Small intestine (tissue), 7 donors: Measurements from ENCODE around the gene CLDN17. TPM values are rescaled to one million over a fixed set of nuclear protein-coding genes. Genes with fewer than 3 reads are reported as not detected.

Experiments used
- DNase-seq, 2 donors: peaks; one replicate each; pipeline versions ENCODE4 v3.0.0 to v3.0.0-alpha.2; 2013
- FAIRE-seq: peaks from 2 replicates; lab custom pipeline; 2012; peaks lifted over from hg19 to GRCh38; lab: Jason Lieb, UNC
- H3K27ac ChIP-seq, 3 donors: one replicate each; pipeline ENCODE4 v1.5.1; 2013; ENCODE audit warnings: low read length in 2 of 3, mild to moderate bottlenecking in 2 of 3, control low read depth in 1 of 3, inconsistent platforms in 1 of 3, low read depth in 1 of 3, moderate library complexity in 1 of 3
- H3K27me3 ChIP-seq, 3 donors: one replicate each; pipeline ENCODE4 v1.6.1; 2013; ENCODE audit warnings: low read length in 3 of 3, inconsistent platforms in 1 of 3; ENCODE audit not compliant: control insufficient read depth in 3 of 3, insufficient read depth in 3 of 3
- H3K36me3 ChIP-seq, 3 donors: one replicate each; pipeline ENCODE4 v1.6.1; 2013; ENCODE audit warnings: low read length in 3 of 3, inconsistent platforms in 1 of 3, low read depth in 1 of 3, mild to moderate bottlenecking in 1 of 3, moderate library complexity in 1 of 3; ENCODE audit not compliant: control insufficient read depth in 3 of 3, insufficient read depth in 2 of 3
- H3K4me1 ChIP-seq, 3 donors: one replicate each; pipeline ENCODE4 v1.6.1; 2013; ENCODE audit warnings: low read length in 2 of 3, inconsistent platforms in 1 of 3, low read depth in 1 of 3, mild to moderate bottlenecking in 1 of 3, moderate library complexity in 1 of 3; ENCODE audit not compliant: control insufficient read depth in 3 of 3, insufficient read depth in 2 of 3
- H3K4me3 ChIP-seq, 3 donors: one replicate each; pipeline ENCODE4 v1.5.1; 2013; ENCODE audit warnings: low read length in 3 of 3, control low read depth in 1 of 3, inconsistent platforms in 1 of 3, low read depth in 1 of 3, mild to moderate bottlenecking in 1 of 3, moderate library complexity in 1 of 3
- H3K9me3 ChIP-seq, 2 donors: one replicate each; pipeline ENCODE4 v1.6.1; 2013; ENCODE audit warnings: low read depth in 1 of 2, low read length in 1 of 2; ENCODE audit not compliant: control insufficient read depth in 2 of 2, insufficient read depth in 1 of 2
- WGBS, 3 donors: extraction: QIAGEN DNeasy Blood & Tissue Kit; methylation state at CpG; one replicate each; pipeline ENCODE4 v1.1.7; 2013; 5-methylcytosine and 5-hydroxymethylcytosine counted together
- polyA plus RNA-seq, 4 donors: library from polyadenylated mRNA; stranded (reverse) in 3 of 4; unstranded in 1 of 4; fragments of 200-250 nt in 3 of 4; fragments of 120-200 nt in 1 of 4; gene quantifications; one replicate each; pipeline versions ENCODE4 v1.2.1 to v1.2.3, GENCODE V29; 2013
- donor health status: healthy with polysubstance abuse.
- donor health status: control.
- donor health status: control.
- donor health status: Bipolar disorder and iron deficiency.
- donor health status: healthy.

The CLDN17 gene
- polyA plus RNA-seq, 4 donors: not detected

DNA sequence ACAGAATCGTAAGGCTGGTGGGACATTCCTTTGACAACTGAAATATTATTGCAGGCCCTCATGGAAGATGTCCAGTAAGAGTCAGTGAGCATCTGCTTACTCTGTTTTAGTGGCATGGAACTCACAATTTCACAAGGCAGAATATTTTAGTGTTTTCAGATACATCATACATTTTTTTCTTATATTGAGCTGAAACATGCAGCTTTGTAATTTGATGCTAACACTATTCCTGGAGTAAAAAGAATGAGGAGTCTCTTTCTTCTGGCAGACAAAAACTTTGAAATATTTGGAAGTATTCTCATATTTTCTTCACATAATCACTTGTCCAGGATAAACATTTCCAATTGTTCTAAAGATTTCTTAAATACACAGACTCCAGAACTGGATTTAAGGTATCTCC is 17.7 kb downstream of the CLDN17 start:
- Histone ChIP-seq H3K27ac (no peak overlapping the region), H3K4me1 (no peaks in the 10 kb centered on the region), H3K27me3 (no peaks in the 10 kb centered on the region), H3K9me3 (peaks cover 0 to 4% of the 10 kb centered on the region in 2 donors), H3K4me3 (no peak overlapping the region), H3K36me3 (no peaks in the 10 kb centered on the region)
- FAIRE-seq (no peak), DNase-seq (no peak)
- 69 to 82% (median 78%) methylated on average over 1 of the region's 1 CpG for WGBS, 3 donors

DNA sequence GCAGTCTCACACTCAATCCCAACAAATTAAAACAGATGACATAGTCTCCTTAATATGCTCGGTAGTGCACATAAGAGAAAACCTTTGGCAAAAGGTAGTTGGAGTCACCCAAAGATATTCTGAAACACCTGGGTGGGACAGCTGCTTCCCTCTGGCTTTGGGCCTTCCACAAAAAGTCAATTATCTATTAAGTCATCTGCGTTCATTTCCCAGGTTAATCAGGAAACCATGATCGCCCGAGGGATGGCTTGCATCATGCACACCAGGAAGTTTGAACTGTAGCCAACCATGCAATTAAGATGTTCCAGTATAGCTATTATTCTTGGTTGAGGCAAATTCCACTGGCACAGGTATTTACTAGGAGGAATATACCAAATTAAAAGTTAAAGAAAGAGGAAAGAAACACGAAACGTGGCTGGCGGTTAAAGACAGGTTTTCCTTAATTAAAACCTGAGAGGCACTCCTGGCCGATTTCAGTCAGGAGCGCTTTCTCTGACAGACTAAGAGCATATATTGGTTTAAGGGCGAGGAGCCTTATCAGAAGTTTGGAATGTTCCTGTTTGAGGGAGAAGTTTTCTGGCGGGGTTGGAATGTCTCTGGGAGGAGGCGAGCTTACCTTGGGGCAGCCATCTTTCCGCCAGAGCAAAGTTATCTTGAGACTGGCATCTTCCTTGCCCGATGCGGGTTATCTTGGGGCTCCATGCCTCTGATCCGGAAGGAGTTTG is 19.9 kb downstream of the CLDN17 start:
- no peak for FAIRE-seq
- H3K4me3 ChIP-seq: no peak overlapping the region
- peaks cover 1 to 4% of the 10 kb centered on the region in 2 donors for H3K9me3 ChIP-seq
- no peaks in the 10 kb centered on the region for H3K36me3 ChIP-seq
- H3K27me3 ChIP-seq: no peaks in the 10 kb centered on the region
- DNase-seq: no peak
- whole genome bisulfite sequencing, 3 donors: 85 to 88% (median 85%) methylated on average over 16 of the region's 16 CpGs
- no peak overlapping the region for H3K27ac ChIP-seq
- H3K4me1 ChIP-seq: no peaks in the 10 kb centered on the region

DNA sequence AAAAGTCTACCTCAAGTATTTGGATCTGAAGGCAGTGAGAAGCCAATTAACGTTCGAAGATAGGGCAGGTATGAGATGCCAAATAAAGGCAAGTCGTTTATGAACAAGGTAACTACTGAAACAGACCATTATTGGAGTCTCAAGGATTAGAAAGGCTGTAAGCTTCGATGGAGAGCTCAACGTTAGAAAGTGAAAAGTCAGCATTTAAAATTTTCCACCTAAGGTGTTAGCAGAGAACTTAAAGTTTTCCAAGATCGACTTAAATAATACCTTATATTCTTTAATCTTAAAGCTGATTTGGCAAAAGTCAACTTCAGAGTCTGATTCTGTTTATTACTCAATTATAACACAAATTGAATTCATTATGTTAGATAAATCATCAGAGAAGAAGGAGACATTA is 28.1 kb downstream of the CLDN17 start:
- 67 to 76% (median 69%) methylated on average over 6 of the region's 6 CpGs for WGBS, 3 donors
- no peak for FAIRE-seq

DNA sequence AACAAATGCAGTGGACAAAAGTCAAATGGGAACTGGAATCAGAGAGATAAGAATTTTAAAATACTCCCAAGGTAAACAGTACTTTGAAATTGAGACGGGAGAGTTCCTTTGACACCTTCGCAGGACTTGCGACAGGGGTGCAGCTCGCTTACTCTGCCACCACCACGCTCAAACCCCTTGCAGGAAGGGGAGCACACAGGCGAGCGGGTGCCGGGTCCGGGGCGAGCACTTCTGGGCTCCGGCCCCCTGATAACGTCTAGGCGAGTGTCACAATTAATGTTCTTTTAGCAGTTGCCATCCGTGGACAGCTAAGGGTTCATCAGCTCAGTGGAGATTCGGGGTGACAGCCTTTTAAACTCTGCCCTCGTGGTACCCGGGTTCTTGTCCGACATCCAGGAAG is 37.4 kb downstream of the CLDN17 start:
- Histone ChIP-seq H3K9me3 (peaks cover 0 to 8% of the 10 kb centered on the region in 2 donors), H3K27me3 (no peaks in the 10 kb centered on the region), H3K4me3 (no peak overlapping the region), H3K4me1 (no peaks in the 10 kb centered on the region), H3K27ac (no peak overlapping the region), H3K36me3 (no peaks in the 10 kb centered on the region)
- 88 to 93% (median 89%) methylated on average over 16 to 18 of the region's 18 CpGs for WGBS, 3 donors
- DNase-seq (no peak), FAIRE-seq (no peak)

More for the DNA sequence above, 28.1 kb downstream of the CLDN17 start:
- Histone ChIP-seq H3K27ac (no peak overlapping the region), H3K9me3 (peaks cover 0 to 3% of the 10 kb centered on the region in 2 donors), H3K27me3 (no peaks in the 10 kb centered on the region), H3K4me1 (no peaks in the 10 kb centered on the region), H3K4me3 (no peak overlapping the region), H3K36me3 (no peaks in the 10 kb centered on the region)
- DNase-seq: no peak

DNA sequence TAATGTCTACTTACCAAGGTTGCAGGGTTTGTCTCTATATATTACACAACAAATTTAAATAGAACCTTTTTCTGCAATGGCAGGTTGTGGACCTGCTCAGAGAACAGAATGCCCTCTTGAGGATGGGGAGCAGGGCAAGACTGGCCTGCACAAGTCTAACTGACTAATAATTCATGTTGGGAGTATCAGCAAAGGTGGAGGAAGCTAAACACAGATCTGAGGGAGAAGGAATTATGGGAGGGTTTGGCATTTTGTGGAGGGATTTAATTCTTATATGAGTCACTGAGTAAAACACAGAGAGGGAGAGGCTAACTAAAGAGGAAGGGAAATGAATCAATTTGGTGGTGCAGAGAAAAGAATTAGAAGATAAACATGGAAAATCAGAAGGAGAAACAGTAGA is 40.0 kb downstream of the CLDN17 start:
- FAIRE-seq: no peak
- no peaks in the 10 kb centered on the region for H3K36me3 ChIP-seq

DNA sequence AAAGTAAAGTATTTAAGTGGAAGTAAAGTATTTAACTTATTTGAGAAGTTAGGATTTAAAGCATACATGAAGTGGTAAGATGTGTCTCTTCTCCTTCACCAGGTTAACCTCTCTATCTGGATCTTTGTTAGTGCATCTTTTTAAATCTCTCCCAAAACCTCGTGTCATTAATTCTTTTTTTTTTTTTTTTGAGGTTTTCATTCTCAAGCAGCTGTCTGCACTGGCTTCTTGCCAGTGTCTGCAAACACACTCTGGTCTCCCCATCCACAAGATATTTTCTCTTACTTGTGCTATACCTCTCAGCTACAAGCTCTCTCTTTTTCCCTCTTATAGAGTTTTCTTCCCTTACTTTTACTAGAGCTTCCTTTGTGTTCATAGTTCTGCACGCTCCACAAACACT is 49.0 kb downstream of the CLDN17 start:
- no peaks in the 10 kb centered on the region for H3K4me1 ChIP-seq
- no peak overlapping the region for H3K27ac ChIP-seq
- DNase-seq (no peak), FAIRE-seq (no peak)
- no peaks in the 10 kb centered on the region for H3K9me3 ChIP-seq
- H3K27me3 ChIP-seq: no peaks in the 10 kb centered on the region
- no peak overlapping the region for H3K4me3 ChIP-seq
- WGBS, 3 donors: 46 to 54% (median 49%) methylated on average over 2 of the region's 2 CpGs
- H3K36me3 ChIP-seq: no peaks in the 10 kb centered on the region

More for the DNA sequence above, 40.0 kb downstream of the CLDN17 start:
- Histone ChIP-seq H3K4me1 (no peaks in the 10 kb centered on the region), H3K27ac (no peak overlapping the region), H3K27me3 (no peaks in the 10 kb centered on the region), H3K4me3 (no peak overlapping the region), H3K9me3 (peaks cover 0 to 5% of the 10 kb centered on the region in 2 donors)
- DNase-seq: no peak

DNA sequence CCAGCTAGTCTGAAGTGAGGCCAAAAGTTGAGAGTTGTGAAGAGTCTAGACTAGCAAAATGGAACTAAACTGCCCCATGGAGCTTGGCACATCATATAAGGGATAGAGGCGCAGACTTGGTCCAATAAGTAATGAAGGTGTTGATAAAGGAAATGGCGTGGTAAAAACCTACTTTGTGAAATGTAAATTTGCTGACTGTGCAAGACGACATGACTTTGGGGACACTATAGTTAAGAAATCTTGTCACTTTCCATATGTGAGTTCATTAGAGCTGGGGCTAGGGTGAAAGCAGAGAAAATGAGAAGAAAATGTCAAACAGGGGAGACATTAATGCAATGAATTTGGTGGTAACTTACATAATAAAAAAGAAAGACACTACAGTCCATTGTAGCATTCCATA is 50.1 kb downstream of the CLDN17 start:
- Histone ChIP-seq H3K27ac (no peak overlapping the region), H3K36me3 (no peaks in the 10 kb centered on the region), H3K4me3 (no peak overlapping the region), H3K4me1 (no peaks in the 10 kb centered on the region), H3K9me3 (no peaks in the 10 kb centered on the region), H3K27me3 (no peaks in the 10 kb centered on the region)
- whole genome bisulfite sequencing, 3 donors: 84 to 87% (median 85%) methylated on average over 3 of the region's 3 CpGs
- FAIRE-seq: no peak
- DNase-seq: no peak
